ENCODE measurements around the gene KCP.

The KCP gene

GRCh38 chr7:128852537-128853254 is 57.8 kb downstream of the KCP start:
- DNase-seq: no peak

GRCh38 chr7:128849804-128850490 is 60.6 kb downstream of the KCP start:
- no peak for DNase-seq

- DNase-seq: no peak
Observed at GRCh38 chr7:128849156-128849515, 61.4 kb downstream of the KCP start.

- DNase-seq: no peak
Observed at GRCh38 chr7:128848289-128849155, 62.0 kb downstream of the KCP start.

- DNase-seq: no peak
Observed at GRCh38 chr7:128847721-128848211, 62.7 kb downstream of the KCP start.

- no peak for DNase-seq
Observed at GRCh38 chr7:128846781-128847444, 63.6 kb downstream of the KCP start.

- no peak for DNase-seq
Observed at GRCh38 chr7:128845987-128846386, 64.5 kb downstream of the KCP start.

GRCh38 chr7:128845475-128845874 is 65.0 kb downstream of the KCP start:
- no peak for DNase-seq

- DNase-seq: no peak
Observed at GRCh38 chr7:128844777-128845311, 65.7 kb downstream of the KCP start.

- no peak for DNase-seq
Observed at GRCh38 chr7:128843938-128844621, 66.4 kb downstream of the KCP start.

GRCh38 chr7:128842674-128843641 is 67.6 kb downstream of the KCP start:
- no peak for DNase-seq

GRCh38 chr7:128841921-128842673 is 68.4 kb downstream of the KCP start:
- no peak for DNase-seq

- no peak for DNase-seq
Observed at GRCh38 chr7:128841171-128841690, 69.3 kb downstream of the KCP start.

- no peak for DNase-seq
Observed at GRCh38 chr7:128840326-128841170, 70.0 kb downstream of the KCP start.

GRCh38 chr7:128839751-128840177 is 70.7 kb downstream of the KCP start:
- DNase-seq: no peak

GRCh38 chr7:128838981-128839731 is 71.4 kb downstream of the KCP start:
- no peak for DNase-seq

- DNase-seq: no peak
Observed at GRCh38 chr7:128838109-128838779, 72.3 kb downstream of the KCP start.
